IPS-18c (cell line): ENCODE measurements around the gene RLBP1.

Experiments
- H3K4me3 ChIP-seq: 2 replicates; pipeline ENCODE4 v1.7.0; 2013; ENCODE audit warnings: low read depth, mild to moderate bottlenecking, low read length, moderate library complexity; ENCODE audit not compliant: insufficient read depth
- H3K9me3 ChIP-seq: one replicate; pipeline ENCODE4 v1.6.1; 2013; ENCODE audit warnings: mild to moderate bottlenecking, low read length, moderate library complexity; ENCODE audit not compliant: control insufficient read depth, insufficient read depth

The RLBP1 gene

GRCh38 chr15:89215627-89216026 is 5.8 kb downstream of the RLBP1 start:
- no peak overlapping the region for H3K4me3 ChIP-seq
- H3K9me3 ChIP-seq, result no peaks in the 10 kb centered on the region

GRCh38 chr15:89211678-89212170 is 9.7 kb downstream of the RLBP1 start:
- H3K4me3 ChIP-seq, result no peak overlapping the region
- no peaks in the 10 kb centered on the region for H3K9me3 ChIP-seq

GRCh38 chr15:89209057-89209456 is 12.3 kb downstream of the RLBP1 start:
- Histone ChIP-seq H3K4me3 (no peak overlapping the region), H3K9me3 (no peaks in the 10 kb centered on the region)

GRCh38 chr15:89208256-89208655 is 13.1 kb downstream of the RLBP1 start:
- H3K4me3 ChIP-seq, result no peak overlapping the region
- no peaks in the 10 kb centered on the region for H3K9me3 ChIP-seq

GRCh38 chr15:89206908-89207331 is 14.5 kb downstream of the RLBP1 start:
- Histone ChIP-seq H3K4me3 (no peak overlapping the region), H3K9me3 (no peaks in the 10 kb centered on the region)

- H3K9me3 ChIP-seq, result no peaks in the 10 kb centered on the region
- no peak overlapping the region for H3K4me3 ChIP-seq
Measured at GRCh38 chr15:89205991-89206585, 15.3 kb downstream of the RLBP1 start.

GRCh38 chr15:89203705-89204273 is 17.6 kb downstream of the RLBP1 start:
- Histone ChIP-seq H3K9me3 (no peaks in the 10 kb centered on the region), H3K4me3 (no peak overlapping the region)

GRCh38 chr15:89201465-89202005 is 19.8 kb downstream of the RLBP1 start:
- no peaks in the 10 kb centered on the region for H3K9me3 ChIP-seq
- H3K4me3 ChIP-seq, result no peak overlapping the region

- H3K9me3 ChIP-seq, result no peaks in the 10 kb centered on the region
- no peak overlapping the region for H3K4me3 ChIP-seq
Measured at GRCh38 chr15:89200182-89200581, 21.2 kb downstream of the RLBP1 start.

GRCh38 chr15:89199746-89200145 is 21.6 kb downstream of the RLBP1 start:
- peak overlapping the region; percentile 6; the same call in 1 of the 2 replicates for H3K4me3 ChIP-seq
- no peaks in the 10 kb centered on the region for H3K9me3 ChIP-seq

- Histone ChIP-seq H3K4me3 (no peak overlapping the region), H3K9me3 (no peaks in the 10 kb centered on the region)
Measured at GRCh38 chr15:89198934-89199333, 22.4 kb downstream of the RLBP1 start.

- Histone ChIP-seq H3K4me3 (no peak overlapping the region), H3K9me3 (no peaks in the 10 kb centered on the region)
Measured at GRCh38 chr15:89198196-89198595, 23.2 kb downstream of the RLBP1 start.

GRCh38 chr15:89197503-89197971 is 23.8 kb downstream of the RLBP1 start:
- no peaks in the 10 kb centered on the region for H3K9me3 ChIP-seq
- H3K4me3 ChIP-seq, result no peak overlapping the region

GRCh38 chr15:89196994-89197393 is 24.4 kb downstream of the RLBP1 start:
- Histone ChIP-seq H3K9me3 (no peaks in the 10 kb centered on the region), H3K4me3 (no peak overlapping the region)

GRCh38 chr15:89196241-89196640 is 25.1 kb downstream of the RLBP1 start:
- Histone ChIP-seq H3K4me3 (no peak overlapping the region), H3K9me3 (no peaks in the 10 kb centered on the region)

- no peaks in the 10 kb centered on the region for H3K9me3 ChIP-seq
- no peak overlapping the region for H3K4me3 ChIP-seq
Measured at GRCh38 chr15:89195836-89196235, 25.5 kb downstream of the RLBP1 start.

- no peak overlapping the region for H3K4me3 ChIP-seq
Measured at GRCh38 chr15:89194608-89195007, 26.8 kb downstream of the RLBP1 start.

GRCh38 chr15:89192766-89193165 is 28.6 kb downstream of the RLBP1 start:
- Histone ChIP-seq H3K9me3 (no peaks in the 10 kb centered on the region), H3K4me3 (no peak overlapping the region)

More at GRCh38 chr15:89194608-89195007, 26.8 kb downstream of the RLBP1 start:
- no peaks in the 10 kb centered on the region for H3K9me3 ChIP-seq
